Pancreas (tissue), 10 donors: ENCODE measurements around the gene CPT1B. TPM values are rescaled to one million over a fixed set of nuclear protein-coding genes. Genes with fewer than 3 reads are reported as not detected.
"Not testable (repeated sequence)": the region's sequence is repeated elsewhere in the genome, so short reads cannot be mapped to it uniquely, and the experiment has no call there.

ENCODE experiments used
- ATAC-seq, 4 donors: fragments of 200-7000 bp; cut with Tn5 transposase; one replicate each; pipeline versions ENCODE4 v1.8.0 to v1.9.1; 2020; ENCODE audit warnings: mild to moderate bottlenecking in 4 of 4, moderate library complexity in 4 of 4
- DNase-seq, 6 donors: peaks; one replicate each; pipeline ENCODE4 v3.0.0-alpha.2; 2020
- FAIRE-seq: peaks from 2 replicates; lab custom pipeline; 2012; peaks lifted over from hg19 to GRCh38; lab: Jason Lieb, UNC
- H3K27ac ChIP-seq, 4 donors: fragments of 200-600 bp; sonication (generic); 1 replicate in 3 of 4; 2 replicates in 1 of 4; pipeline versions ENCODE4 v1.5.0 to v1.8.0; 2020
- H3K27me3 ChIP-seq, 4 donors: fragments of 200-600 bp; one replicate each; pipeline ENCODE4 v1.8.0; 2021
- H3K36me3 ChIP-seq, 3 donors: fragments of 200-600 bp; sonication (generic) in 1 of 3; one replicate each; pipeline versions ENCODE4 v1.5.0 to v1.8.0; 2020 to 2021
- H3K4me1 ChIP-seq, 3 donors: fragments of 200-600 bp; one replicate each; pipeline ENCODE4 v1.8.0; 2021
- H3K4me3 ChIP-seq, 4 donors: fragments of 200-600 bp; sonication (generic) in 2 of 4; one replicate each; pipeline versions ENCODE4 v1.5.0 to v1.8.0; 2020 to 2021
- H3K9me3 ChIP-seq, 4 donors: fragments of 200-600 bp; one replicate each; pipeline ENCODE4 v1.8.0; 2021
- CTCF ChIP-seq, 4 donors: fragments of 200-600 bp; sonication (generic) in 3 of 4; IDR thresholded peaks; one replicate each; pipeline versions ENCODE4 v1.5.0 to v1.8.0; 2021; ENCODE audit warnings: antibody characterized with exemption in 4 of 4
- WGBS, 2 donors: extraction: QIAGEN DNeasy Blood & Tissue Kit; methylation state at CpG; one replicate each; pipeline ENCODE4 v1.1.7; 2013; 5-methylcytosine and 5-hydroxymethylcytosine counted together
- intact Hi-C, 3 donors: fragments of 100-400 bp; cut with DNase I; formaldehyde crosslinking; loops; one replicate each; pipeline versions ENCODE4 v1.11.1 to v1.14.2; 2022
- polyA plus RNA-seq, 2 donors: library from polyadenylated mRNA; stranded (reverse); fragments of 200-250 nt; gene quantifications; one replicate each; pipeline ENCODE4 v1.2.3, GENCODE V29; 2013
- total RNA-seq, 6 donors: library from RNA; stranded (reverse); fragmentation: NEBNext Ultra II Directional in 4 of 6; extraction: Animal tissue kit (Norgen Biotek cat#: 25700) in 4 of 6; gene quantifications; one replicate each; pipeline versions ENCODE4 v1.2.1 to v1.2.4, GENCODE V29; 2021 to 2023
- donor health status: healthy with polysubstance abuse.
- donor health status: DM: no; HTN: no; CAD: no; lungs with moderate emphysema.
- donor health status: DM: no; HTN: no; CAD: no.
- donor health status: control.
- donor health status: control.
- donor health status: Bipolar disorder and iron deficiency.
- donor health status: DM: yes; HTN: yes; CAD: no.
- donor health status: DM: no; HTN: no; CAD: no.
- donor health status: DM: no; HTN: no; CAD: no.
- donor health status: DM: yes; HTN: yes; CAD: no.

The CPT1B gene
- total and polyA plus RNA-seq, 8 donors = 7.2 to 87.0 (median 13.6) TPM

- ATAC-seq (no peak), FAIRE-seq (no peak)
- H3K27ac ChIP-seq = peak overlapping the region in 2 of 4 donors; percentile 92 to 98
Measured at GRCh38 chr22:50542416-50542927, 35.8 kb downstream of the CPT1B start.

GRCh38 chr22:50541667-50542026 lies 36.6 kb downstream of the CPT1B start:
- H3K4me3 ChIP-seq, intact Hi-C loops, H3K36me3 ChIP-seq, FAIRE-seq, H3K9me3 ChIP-seq, H3K27me3 ChIP-seq, DNase-seq: not testable (repeated sequence)
- Histone ChIP-seq H3K27ac (peak overlapping the region in 2 of 4 donors; percentile 92 to 98), H3K4me1 (peaks cover 0 to 19% (median 7%) of the 10 kb centered on the region in 3 donors)
- WGBS, 2 donors = 73 to 89% methylated on average over 5 of the region's 5 CpGs
- peak in 2 of 4 donors; percentile 7 to 42 for ATAC-seq

More at GRCh38 chr22:50542416-50542927, 35.8 kb downstream of the CPT1B start:
- Histone ChIP-seq H3K27me3 (peaks cover 0 to 3% (median 0%) of the 10 kb centered on the region in 4 donors), H3K9me3 (no peaks in the 10 kb centered on the region), H3K36me3 (no peaks in the 10 kb centered on the region), H3K4me3 (no peak overlapping the region), H3K4me1 (peaks cover 0 to 19% (median 7%) of the 10 kb centered on the region in 3 donors)
- intact Hi-C loops = no loop called here
- WGBS, 2 donors = 91 to 94% methylated on average over 19 of the region's 19 CpGs
- no peak for TF ChIP-seq CTCF (IDR thresholded peaks at IDR 0.05)
- no peak for DNase-seq

GRCh38 chr22:50540381-50540780 lies 37.8 kb downstream of the CPT1B start:
- Histone ChIP-seq H3K36me3 (no peaks in the 10 kb centered on the region), H3K4me3 (no peak overlapping the region), H3K9me3 (no peaks in the 10 kb centered on the region), H3K4me1 (peaks cover 0 to 19% (median 7%) of the 10 kb centered on the region in 3 donors), H3K27me3 (no peaks in the 10 kb centered on the region), H3K27ac (peak overlapping the region in 2 of 4 donors; percentile 92 to 98)
- intact Hi-C loops = no loop called here
- DNase-seq = peak in 1 of 6 donors; percentile 12
- no peak for ATAC-seq
- TF ChIP-seq CTCF (IDR thresholded peaks at IDR 0.05) = no peak
- 71 to 85% methylated on average over 10 of the region's 10 CpGs for WGBS, 2 donors
- no peak for FAIRE-seq

- no peak overlapping the region for H3K4me3 ChIP-seq
- peaks cover 0 to 28% (median 7%) of the 10 kb centered on the region in 3 donors for H3K4me1 ChIP-seq
- ATAC-seq (no peak), FAIRE-seq (no peak), DNase-seq (no peak)
- H3K27me3 ChIP-seq = peaks cover 0 to under 1% (median 0%) of the 10 kb centered on the region in 4 donors
- intact Hi-C loops = no loop called here
- 80 to 86% methylated on average over 13 of the region's 13 CpGs for WGBS, 2 donors
- H3K36me3 ChIP-seq = no peaks in the 10 kb centered on the region
- peak overlapping the region in 2 of 4 donors; percentile 92 to 98 for H3K27ac ChIP-seq
- no peak for TF ChIP-seq CTCF (IDR thresholded peaks at IDR 0.05)
- no peaks in the 10 kb centered on the region for H3K9me3 ChIP-seq
Measured at GRCh38 chr22:50537765-50538164, 40.5 kb downstream of the CPT1B start.

GRCh38 chr22:50536226-50536625 lies 42.0 kb downstream of the CPT1B start:
- FAIRE-seq (no peak), ATAC-seq (no peak), DNase-seq (no peak)
- TF ChIP-seq CTCF (IDR thresholded peaks at IDR 0.05) = no peak
- Histone ChIP-seq H3K27me3 (peaks cover 0 to 3% (median 0%) of the 10 kb centered on the region in 4 donors), H3K9me3 (no peaks in the 10 kb centered on the region), H3K36me3 (no peaks in the 10 kb centered on the region), H3K27ac (no peak overlapping the region), H3K4me3 (no peak overlapping the region), H3K4me1 (peaks cover 4 to 34% (median 7%) of the 10 kb centered on the region in 3 donors)
- WGBS, 2 donors = 65 to 67% methylated on average over 3 of the region's 3 CpGs
- intact Hi-C loops = no loop called here
